KOPT-K1 (cell line): ENCODE measurements around the gene PANK4.
"Not testable (repeated sequence)": the region's sequence is repeated elsewhere in the genome, so short reads cannot be mapped to it uniquely, and the experiment has no call there.

Source experiments
- H3K27ac ChIP-seq: fragments of 200-600 bp; sonication (generic); 2 replicates; pipeline ENCODE4 v1.5.1; 2016; ENCODE audit warnings: antibody characterized with exemption, mild to moderate bottlenecking, low read depth, low read length; ENCODE audit not compliant: poor library complexity, severe bottlenecking
- H3K36me3 ChIP-seq: fragments of 200-600 bp; sonication (generic); 2 replicates; pipeline ENCODE4 v1.5.1; 2017; ENCODE audit warnings: antibody characterized with exemption, mild to moderate bottlenecking, low read length, moderate library complexity; ENCODE audit not compliant: insufficient read depth
- H3K9me3 ChIP-seq: fragments of 200-600 bp; sonication (generic); 2 replicates; pipeline ENCODE4 v1.5.1; 2017; ENCODE audit warnings: antibody characterized with exemption, low read length, mild to moderate bottlenecking; ENCODE audit not compliant: insufficient read depth, poor library complexity, severe bottlenecking

PANK4 gene

DNA sequence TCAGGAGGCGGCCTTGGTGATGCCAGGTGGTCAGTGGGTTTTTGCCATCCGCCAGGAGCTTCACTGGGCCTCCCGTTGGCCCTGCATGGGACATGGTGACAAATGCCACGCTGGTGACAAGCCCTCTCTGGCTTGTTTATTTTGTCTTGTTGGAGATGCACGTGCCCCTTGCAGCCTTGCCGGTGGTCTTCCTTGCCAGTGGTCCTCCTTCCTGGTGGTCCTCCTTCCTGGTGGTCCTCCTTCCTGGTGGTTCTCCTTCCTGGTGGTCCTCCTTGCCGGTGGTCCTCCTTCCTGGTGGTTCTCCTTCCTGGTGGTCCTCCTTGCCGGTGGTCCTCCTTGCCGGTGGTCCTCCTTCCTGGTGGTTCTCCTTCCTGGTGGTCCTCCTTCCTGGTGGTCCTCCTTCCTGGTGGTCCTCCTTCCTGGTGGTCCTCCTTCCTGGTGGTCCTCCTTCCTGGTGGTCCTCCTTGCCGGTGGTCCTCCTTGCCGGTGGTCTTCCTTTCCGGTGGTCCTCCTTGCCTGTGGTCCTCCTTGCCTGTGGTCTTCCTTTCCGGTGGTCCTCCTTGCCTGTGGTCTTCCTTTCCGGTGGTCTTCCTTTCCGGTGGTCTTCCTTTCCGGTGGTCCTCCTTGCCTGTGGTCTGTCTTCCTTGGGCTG lies 67.2 kb downstream of the PANK4 start:
- H3K27ac ChIP-seq, H3K9me3 ChIP-seq, H3K36me3 ChIP-seq: not testable (repeated sequence)

DNA sequence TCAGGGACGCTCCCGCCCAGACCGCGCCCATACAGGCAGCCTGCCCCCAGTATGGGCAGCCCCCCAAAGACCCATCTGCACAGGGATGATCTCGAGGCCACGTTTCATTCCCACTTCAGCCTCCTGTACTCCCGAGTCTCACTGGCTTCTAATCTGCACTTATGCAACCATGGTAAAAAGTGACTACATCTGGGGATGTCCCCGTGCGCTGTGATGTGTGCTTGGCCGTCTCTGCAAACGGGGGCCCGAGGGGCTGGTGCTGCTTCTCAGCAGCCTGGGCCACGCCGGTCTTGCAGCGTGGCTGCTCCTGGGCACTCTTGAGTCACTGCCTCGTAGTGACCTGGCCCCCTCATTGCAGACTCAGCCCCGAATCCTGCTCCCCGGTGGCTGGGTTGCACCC lies 67.7 kb downstream of the PANK4 start:
- H3K9me3 ChIP-seq, result no peaks in the 10 kb centered on the region
- H3K36me3 ChIP-seq, result no peaks in the 10 kb centered on the region
- H3K27ac ChIP-seq, result no peak overlapping the region
